B cell (primary cell): ENCODE data around the gene MESP1.

Source experiments
- EZH2 ChIP-seq: IDR thresholded peaks from 2 replicates; pipeline ENCODE4 v1.6.1; 2012; ENCODE audit warnings: borderline replicate concordance, low read depth, mild to moderate bottlenecking, moderate library complexity, low read length; ENCODE audit not compliant: insufficient read depth, poor library complexity, severe bottlenecking
- TF ChIP-seq, protein P1 (sequence below): fragments of 200-600 bp; IDR thresholded peaks from one replicate; pipeline ENCODE4 v1.8.0; 2022; ENCODE audit warnings: antibody characterized with exemption, mild to moderate bottlenecking

DNA sequence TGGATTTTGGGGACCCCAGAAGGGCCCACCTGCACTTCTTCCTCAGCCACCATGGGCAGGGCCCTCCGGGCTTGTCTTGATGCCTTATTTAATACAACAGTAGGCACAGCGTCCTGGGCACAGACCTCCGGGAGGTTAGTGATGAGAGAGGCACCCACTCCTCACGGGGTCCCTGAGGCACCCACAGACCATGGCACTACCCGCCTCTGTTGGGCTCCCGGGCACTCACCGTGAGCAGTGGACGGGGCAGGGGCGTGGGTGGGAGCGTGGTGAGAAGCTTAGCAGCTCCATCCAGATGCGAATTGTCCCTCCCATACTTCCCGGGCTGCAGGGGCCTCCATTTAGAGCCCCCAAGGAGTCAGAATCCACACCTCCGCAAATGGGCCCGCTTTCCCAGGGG lies 24.8 kb upstream of the MESP1 start:
- no peak for TF ChIP-seq EZH2
- TF ChIP-seq, protein P1, sequence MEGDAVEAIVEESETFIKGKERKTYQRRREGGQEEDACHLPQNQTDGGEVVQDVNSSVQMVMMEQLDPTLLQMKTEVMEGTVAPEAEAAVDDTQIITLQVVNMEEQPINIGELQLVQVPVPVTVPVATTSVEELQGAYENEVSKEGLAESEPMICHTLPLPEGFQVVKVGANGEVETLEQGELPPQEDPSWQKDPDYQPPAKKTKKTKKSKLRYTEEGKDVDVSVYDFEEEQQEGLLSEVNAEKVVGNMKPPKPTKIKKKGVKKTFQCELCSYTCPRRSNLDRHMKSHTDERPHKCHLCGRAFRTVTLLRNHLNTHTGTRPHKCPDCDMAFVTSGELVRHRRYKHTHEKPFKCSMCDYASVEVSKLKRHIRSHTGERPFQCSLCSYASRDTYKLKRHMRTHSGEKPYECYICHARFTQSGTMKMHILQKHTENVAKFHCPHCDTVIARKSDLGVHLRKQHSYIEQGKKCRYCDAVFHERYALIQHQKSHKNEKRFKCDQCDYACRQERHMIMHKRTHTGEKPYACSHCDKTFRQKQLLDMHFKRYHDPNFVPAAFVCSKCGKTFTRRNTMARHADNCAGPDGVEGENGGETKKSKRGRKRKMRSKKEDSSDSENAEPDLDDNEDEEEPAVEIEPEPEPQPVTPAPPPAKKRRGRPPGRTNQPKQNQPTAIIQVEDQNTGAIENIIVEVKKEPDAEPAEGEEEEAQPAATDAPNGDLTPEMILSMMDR, result no peak
